Measurements from ENCODE around the gene THSD8. TPM values are rescaled to one million over a fixed set of nuclear protein-coding genes. Genes with fewer than 3 reads are reported as not detected.

Gene THSD8
- total RNA-seq, 1 experiment from 2014 or later: 45.8 TPM

- no peaks in the 10 kb centered on the region for H3K79me1 ChIP-seq (ENCODE audit: insufficient read depth, low read depth, low read length, poor library complexity, severe bottlenecking)
- H3K27ac ChIP-seq (ENCODE audit: insufficient read length, low read depth, low read length): no peak overlapping the region
- H2BK5ac ChIP-seq (ENCODE audit: insufficient read length, low read length): no peak overlapping the region
- H3K9ac ChIP-seq (ENCODE audit: extremely low read depth, insufficient read length, low read length): no peak overlapping the region
- no peak for DNase-seq
- H4K5ac ChIP-seq (ENCODE audit: insufficient read length, low read depth, low read length): no peak overlapping the region
- H3K9me3 ChIP-seq (ENCODE audit: control insufficient read depth, low read depth, low read length): no peaks in the 10 kb centered on the region
- TF ChIP-seq CTCF (conservative IDR thresholded peaks at IDR 0.05): no peak
- no peak overlapping the region for H3T11ph ChIP-seq (ENCODE audit: low read length)
- no peaks in the 10 kb centered on the region for H3K79me2 ChIP-seq (ENCODE audit: insufficient read depth, low read length)
- Mint-ChIP-seq H3K27me3 (ENCODE audit: low read depth) (peaks cover 6% of the 10 kb centered on the region), H3K36me3 (ENCODE audit: insufficient read depth in 1 of 3, low read depth in 3 of 3) (no peaks in the 10 kb centered on the region), H3K4me3 (no peak overlapping the region; a peak in 1 of 5 replicates), H3K4me1 (peaks cover 30 to 31% of the 10 kb centered on the region in 2 experiments), H3K9me3 (no peaks in the 10 kb centered on the region), H3K27ac (no peak overlapping the region)
- no peak overlapping the region for H3K14ac ChIP-seq (ENCODE audit: insufficient read depth, low read length)
- H3K27me3 ChIP-seq (ENCODE audit: insufficient read depth, low read length): no peaks in the 10 kb centered on the region; the same call in 1 of the 2 replicates
- H4K8ac ChIP-seq (replicated peaks; ENCODE audit: insufficient read length, low read depth, low read length): no peak overlapping the region
- no peak overlapping the region for H4K91ac ChIP-seq (ENCODE audit: insufficient read length, low read depth, low read length)
- WGBS (ENCODE audit: extremely low coverage, insufficient read length, low lambda C conversion rate): no CpG with 5 or more reads among the region's 3 CpGs
- no peaks in the 10 kb centered on the region for H4K20me1 ChIP-seq (ENCODE audit: control insufficient read depth, insufficient read depth, insufficient read length)
- no peak overlapping the region for H2AK5ac ChIP-seq (ENCODE audit: insufficient read length, low read length)
- H3K23me2 ChIP-seq (ENCODE audit: insufficient read length, low read depth, low read length, poor library complexity, severe bottlenecking): peaks cover 33% of the 10 kb centered on the region
- peaks cover 6% of the 10 kb centered on the region for H3K4me1 ChIP-seq (ENCODE audit: insufficient read depth, low read length)
- H3K23ac ChIP-seq (ENCODE audit: insufficient read length, low read depth, low read length): no peak overlapping the region
- no peak overlapping the region for H2BK12ac ChIP-seq (ENCODE audit: insufficient read length, low read depth, low read length)
- no peak overlapping the region for H3K4me2 ChIP-seq (ENCODE audit: insufficient read depth, insufficient read length, low read length)
- no peak overlapping the region for H3K18ac ChIP-seq (ENCODE audit: insufficient read length, low read depth, low read length)
- no peak overlapping the region for H2BK15ac ChIP-seq (ENCODE audit: low read depth, low read length)
- no peak overlapping the region for H2BK120ac ChIP-seq (ENCODE audit: low read depth, low read length, poor library complexity, severe bottlenecking)
- no peak overlapping the region for H2AFZ ChIP-seq (ENCODE audit: low read length)
- H2BK20ac ChIP-seq (ENCODE audit: low read depth, low read length, poor library complexity, severe bottlenecking): no peak overlapping the region
- no peak overlapping the region for H3K4ac ChIP-seq (ENCODE audit: low read depth, low read length)
- no peak overlapping the region for H3K56ac ChIP-seq (ENCODE audit: insufficient read length, low read depth, low read length)
Measured at GRCh38 chr19:12786952-12787351, 14.9 kb upstream of the THSD8 start.

Data from H9 (cell line).